OCI-LY1 (cell line): ENCODE data around the gene NPIPB8.

Experiments
- H2AFZ ChIP-seq: fragments of 200-600 bp; sonication (generic), shearing (Covaris generic); 2 replicates; pipeline ENCODE4 v1.6.0; 2014; ENCODE audit warnings: antibody characterized with exemption, mild to moderate bottlenecking, low read length
- H3F3A ChIP-seq: fragments of 200-600 bp; sonication (generic), shearing (Covaris generic); 2 replicates; pipeline ENCODE4 v1.6.0; 2014; ENCODE audit warnings: mild to moderate bottlenecking, antibody characterized with exemption, low read length, moderate library complexity; ENCODE audit not compliant: insufficient read depth
- H3K27ac ChIP-seq: fragments of 200-600 bp; sonication (generic); 2 replicates; pipeline ENCODE4 v1.5.1; 2014; ENCODE audit warnings: low read length, mixed run types, mild to moderate bottlenecking, low read depth; ENCODE audit not compliant: poor library complexity, severe bottlenecking
- H3K27me3 ChIP-seq: fragments of 200-600 bp; sonication (generic); 2 replicates; pipeline ENCODE4 v1.6.0; 2014; ENCODE audit warnings: antibody characterized with exemption, mild to moderate bottlenecking, low read length, moderate library complexity; ENCODE audit not compliant: insufficient read depth
- H3K36me3 ChIP-seq: fragments of 200-600 bp; sonication (generic); 2 replicates; pipeline ENCODE4 v1.6.1; 2014; ENCODE audit warnings: mild to moderate bottlenecking, antibody characterized with exemption, low read length, moderate library complexity, mixed read lengths; ENCODE audit not compliant: insufficient read depth
- H3K4me1 ChIP-seq: fragments of 200-600 bp; sonication (generic); 2 replicates; pipeline ENCODE4 v1.5.1; 2014; ENCODE audit warnings: mild to moderate bottlenecking, low read length, moderate library complexity; ENCODE audit not compliant: insufficient read depth, severe bottlenecking
- H3K4me2 ChIP-seq: fragments of 200-600 bp; sonication (generic), shearing (Covaris generic); 2 replicates; pipeline ENCODE4 v1.6.1; 2014; ENCODE audit warnings: low read length
- H3K4me3 ChIP-seq: fragments of 200-600 bp; sonication (generic); 2 replicates; pipeline ENCODE4 v1.5.1; 2014; ENCODE audit warnings: low read length, low read depth, mild to moderate bottlenecking, mixed read lengths; ENCODE audit not compliant: poor library complexity, severe bottlenecking
- H3K79me2 ChIP-seq: fragments of 200-600 bp; shearing (Covaris generic); 2 replicates; pipeline ENCODE4 v1.6.1; 2016; ENCODE audit warnings: mixed run types, low read length, mixed read lengths; ENCODE audit not compliant: insufficient read depth
- H3K9ac ChIP-seq: fragments of 200-600 bp; sonication (generic), shearing (Covaris generic); 2 replicates; pipeline ENCODE4 v1.6.1; 2014; ENCODE audit warnings: mild to moderate bottlenecking, low read length, mixed read lengths
- H3K9me2 ChIP-seq: fragments of 200-600 bp; sonication (generic), shearing (Covaris generic); 2 replicates; pipeline ENCODE4 v1.6.1; 2014; ENCODE audit warnings: low read depth, mild to moderate bottlenecking, low read length, mixed read lengths
- H3K9me3 ChIP-seq: fragments of 200-600 bp; shearing (Covaris generic); 2 replicates; pipeline ENCODE4 v1.6.1; 2014; ENCODE audit warnings: low read length, mixed read lengths
- H4K20me1 ChIP-seq: fragments of 200-600 bp; sonication (generic), shearing (Covaris generic); 2 replicates; pipeline ENCODE4 v1.6.0; 2016; ENCODE audit warnings: mild to moderate bottlenecking, low read length; ENCODE audit not compliant: insufficient read depth
- CTCF ChIP-seq: fragments of 200-600 bp; sonication (generic), shearing (Covaris generic); IDR thresholded peaks from 2 replicates; pipeline ENCODE4 v1.5.1; 2017; ENCODE audit warnings: mild to moderate bottlenecking, antibody characterized with exemption, low read length, moderate library complexity, mixed read lengths
- EZH2 ChIP-seq: fragments of 200-600 bp; sonication (generic), shearing (Covaris generic); IDR thresholded peaks from 2 replicates; pipeline ENCODE4 v1.8.0; 2017; ENCODE audit warnings: borderline replicate concordance, mixed run types, mild to moderate bottlenecking, antibody characterized with exemption, low read length, moderate library complexity, mixed read lengths

NPIPB8 gene

GRCh38 chr16:28590384-28591340, 47.2 kb upstream of the NPIPB8 start:
- H3K4me3 ChIP-seq: no peak overlapping the region
- H4K20me1 ChIP-seq: no peaks in the 10 kb centered on the region
- no peak overlapping the region for H3K9ac ChIP-seq
- no peaks in the 10 kb centered on the region for H3K9me3 ChIP-seq
- H3K4me1 ChIP-seq: no peaks in the 10 kb centered on the region
- no peaks in the 10 kb centered on the region for H3F3A ChIP-seq
- no peak overlapping the region for H2AFZ ChIP-seq
- H3K4me2 ChIP-seq: no peak overlapping the region
- H3K36me3 ChIP-seq: peaks cover 21% of the 10 kb centered on the region; the same call in 1 of the 2 replicates
- no peaks in the 10 kb centered on the region for H3K79me2 ChIP-seq
- no peaks in the 10 kb centered on the region for H3K9me2 ChIP-seq
- TF ChIP-seq EZH2 (no peak), CTCF (no peak)
- H3K27ac ChIP-seq: no peak overlapping the region
- no peaks in the 10 kb centered on the region for H3K27me3 ChIP-seq

- Histone ChIP-seq H3K4me3 (no peak overlapping the region), H3K9me3 (no peaks in the 10 kb centered on the region), H3K4me1 (no peaks in the 10 kb centered on the region), H3K4me2 (no peak overlapping the region), H3F3A (no peaks in the 10 kb centered on the region), H3K9me2 (no peaks in the 10 kb centered on the region), H3K27me3 (no peaks in the 10 kb centered on the region), H3K9ac (no peak overlapping the region), H3K36me3 (peaks cover 21% of the 10 kb centered on the region; the same call in 1 of the 2 replicates), H3K27ac (no peak overlapping the region), H2AFZ (no peak overlapping the region), H4K20me1 (no peaks in the 10 kb centered on the region), H3K79me2 (no peaks in the 10 kb centered on the region)
- TF ChIP-seq EZH2 (no peak), CTCF (no peak)
Observed at GRCh38 chr16:28591355-28591754, 46.5 kb upstream of the NPIPB8 start.

- H3K4me1 ChIP-seq: peaks cover 6% of the 10 kb centered on the region
- TF ChIP-seq EZH2 (no peak), CTCF (no peak)
- no peaks in the 10 kb centered on the region for H4K20me1 ChIP-seq
- no peak overlapping the region for H2AFZ ChIP-seq
- no peaks in the 10 kb centered on the region for H3K79me2 ChIP-seq
- H3F3A ChIP-seq: no peaks in the 10 kb centered on the region
- H3K36me3 ChIP-seq: peaks cover 16% of the 10 kb centered on the region; the same call in 1 of the 2 replicates
- no peak overlapping the region for H3K27ac ChIP-seq
- no peak overlapping the region for H3K4me3 ChIP-seq
- no peaks in the 10 kb centered on the region for H3K9me2 ChIP-seq
- no peak overlapping the region for H3K9ac ChIP-seq
- no peaks in the 10 kb centered on the region for H3K9me3 ChIP-seq
- H3K4me2 ChIP-seq: no peak overlapping the region
- no peaks in the 10 kb centered on the region for H3K27me3 ChIP-seq
Observed at GRCh38 chr16:28592511-28592910, 45.4 kb upstream of the NPIPB8 start.
